Neural cell (in vitro differentiated cells): ENCODE results near the gene MTMR8. TPM values are rescaled to one million over a fixed set of nuclear protein-coding genes. Genes with fewer than 3 reads are reported as not detected.

ENCODE experiments used
- H2AFZ ChIP-seq: fragments of 200-600, 300-800 bp; sonication (generic), shearing (Covaris generic); 2 replicates; pipeline ENCODE4 v1.6.0; 2014; ENCODE audit warnings: low read depth, mild to moderate bottlenecking, antibody characterized with exemption, low read length, moderate library complexity
- H3F3A ChIP-seq: fragments of 200-600 bp; shearing (Covaris generic); 2 replicates; pipeline ENCODE4 v1.6.1; 2016; ENCODE audit warnings: mild to moderate bottlenecking, moderate library complexity, mixed read lengths, antibody characterized with exemption, low read length; ENCODE audit not compliant: insufficient read depth, poor library complexity, severe bottlenecking
- H3K27ac ChIP-seq: fragments of 200-600, 300-800 bp; sonication (generic), shearing (Covaris generic); 2 replicates; pipeline ENCODE4 v1.5.1; 2014; ENCODE audit warnings: mild to moderate bottlenecking, low read length, moderate library complexity
- H3K27me3 ChIP-seq: fragments of 300-800, 200-600 bp; sonication (generic), shearing (Covaris generic); 2 replicates; pipeline ENCODE4 v1.6.0; 2014; ENCODE audit warnings: mild to moderate bottlenecking, low read depth, low read length, moderate library complexity; ENCODE audit not compliant: insufficient read depth
- H3K36me3 ChIP-seq: fragments of 300-800, 200-600 bp; sonication (generic), shearing (Covaris generic); 2 replicates; pipeline ENCODE4 v1.5.1; 2014; ENCODE audit warnings: mild to moderate bottlenecking, antibody characterized with exemption, low read length, moderate library complexity; ENCODE audit not compliant: insufficient read depth
- H3K4me2 ChIP-seq: fragments of 300-800, 200-600 bp; sonication (generic), shearing (Covaris generic); 2 replicates; pipeline ENCODE4 v1.6.0; 2014; ENCODE audit warnings: mild to moderate bottlenecking, low read length
- H3K4me3 ChIP-seq: fragments of 300-800, 200-600 bp; sonication (generic), shearing (Covaris generic); 2 replicates; pipeline ENCODE4 v1.5.1; 2014; ENCODE audit warnings: mild to moderate bottlenecking, low read length, moderate library complexity
- H3K79me2 ChIP-seq: fragments of 200-600 bp; shearing (Covaris generic); replicated peaks from 2 replicates; pipeline ENCODE4 v1.6.0; 2014; ENCODE audit warnings: mild to moderate bottlenecking, low read length, moderate library complexity; ENCODE audit not compliant: insufficient read depth
- H3K9ac ChIP-seq: fragments of 300-800, 200-600 bp; sonication (generic), shearing (Covaris generic); 2 replicates; pipeline ENCODE4 v1.6.1; 2016; ENCODE audit warnings: mild to moderate bottlenecking, low read length, mixed read lengths
- H3K9me2 ChIP-seq: fragments of 200-600 bp; shearing (Covaris generic); 2 replicates; pipeline ENCODE4 v1.6.1; 2016; ENCODE audit warnings: mild to moderate bottlenecking, low read length, mixed read lengths; ENCODE audit not compliant: insufficient read depth
- H3K9me3 ChIP-seq: fragments of 200-600, 300-800 bp; sonication (generic), shearing (Covaris generic); 2 replicates; pipeline ENCODE4 v1.6.1; 2016; ENCODE audit warnings: mild to moderate bottlenecking, mixed run types, low read length, moderate library complexity, mixed read lengths
- H4K20me1 ChIP-seq: fragments of 200-600 bp; shearing (Covaris generic); 2 replicates; pipeline ENCODE4 v1.6.1; 2016; ENCODE audit warnings: mild to moderate bottlenecking, mixed run types; ENCODE audit not compliant: insufficient read depth
- CTCF ChIP-seq: fragments of 450-650 bp; IDR thresholded peaks from 2 replicates; pipeline ENCODE4 v1.5.1; 2014; ENCODE audit warnings: antibody characterized with exemption, mild to moderate bottlenecking, moderate library complexity; ENCODE audit not compliant: poor library complexity, severe bottlenecking
- EP300 ChIP-seq: fragments of 450-650 bp; conservative IDR thresholded peaks from 2 replicates; pipeline ENCODE4 v1.6.1; 2014; ENCODE audit warnings: antibody characterized with exemption, mild to moderate bottlenecking, moderate library complexity; ENCODE audit not compliant: poor library complexity, severe bottlenecking
- EZH2 ChIP-seq: fragments of 200-600, 300-800 bp; shearing (Covaris generic), sonication (generic); IDR thresholded peaks from 2 replicates; pipeline ENCODE4 v1.6.1; 2014; ENCODE audit warnings: antibody characterized with exemption, low read length, borderline replicate concordance, mild to moderate bottlenecking; ENCODE audit not compliant: insufficient read depth, poor library complexity, severe bottlenecking
- MXI1 ChIP-seq: fragments of 450-650 bp; conservative IDR thresholded peaks from 2 replicates; pipeline ENCODE4 v1.6.1; 2014; ENCODE audit warnings: antibody characterized with exemption, mild to moderate bottlenecking; ENCODE audit not compliant: poor library complexity, severe bottlenecking
- POLR2AphosphoS5 ChIP-seq: IDR thresholded peaks from 2 replicates; pipeline ENCODE4 v1.6.1; 2012
- RAD21 ChIP-seq: fragments of 450-650 bp; conservative IDR thresholded peaks from 2 replicates; pipeline ENCODE4 v1.6.1; 2014; ENCODE audit warnings: antibody characterized with exemption, mild to moderate bottlenecking, moderate library complexity
- REST ChIP-seq: IDR thresholded peaks from 2 replicates; pipeline ENCODE4 v1.6.1; 2012; ENCODE audit warnings: borderline replicate concordance
- SMC3 ChIP-seq: fragments of 450-650 bp; conservative IDR thresholded peaks from 2 replicates; pipeline ENCODE4 v1.6.1; 2014; ENCODE audit warnings: antibody characterized with exemption, mild to moderate bottlenecking, moderate library complexity; ENCODE audit not compliant: poor library complexity
- TAF1 ChIP-seq: IDR thresholded peaks from 2 replicates; pipeline ENCODE4 v1.6.1; 2012; ENCODE audit warnings: low read depth
- polyA plus RNA-seq: library from polyadenylated mRNA; depleted of rRNA; stranded (reverse); fragments of >200 nt; gene quantifications from 2 replicates; pipeline ENCODE4 v1.2.3, GENCODE V29; 2014

MTMR8 gene
- polyA plus RNA-seq, 1 donor from 2014 or later = 1.8 TPM

GRCh38 chrX:64377753-64378152 lies 17.5 kb downstream of the MTMR8 start:
- Histone ChIP-seq H3K4me3 (no peak overlapping the region), H2AFZ (no peak overlapping the region), H3K36me3 (no peaks in the 10 kb centered on the region), H4K20me1 (no peaks in the 10 kb centered on the region), H3K9ac (no peak overlapping the region), H3K4me2 (no peak overlapping the region), H3K9me3 (no peaks in the 10 kb centered on the region), H3K79me2 (no peaks in the 10 kb centered on the region), H3K27ac (no peak overlapping the region), H3F3A (no peaks in the 10 kb centered on the region), H3K27me3 (no peaks in the 10 kb centered on the region), H3K9me2 (no peaks in the 10 kb centered on the region)
- no peak for TF ChIP-seq SMC3

GRCh38 chrX:64352081-64352480 lies 43.2 kb downstream of the MTMR8 start:
- TF ChIP-seq EP300 = no peak
- TF ChIP-seq EZH2 = no peak
- TF ChIP-seq RAD21 = no peak
- TF ChIP-seq TAF1 = no peak
- TF ChIP-seq MXI1 = no peak
- TF ChIP-seq SMC3 = no peak
- TF ChIP-seq REST = no peak
- TF ChIP-seq CTCF = no peak
- TF ChIP-seq POLR2AphosphoS5 = no peak
- Histone ChIP-seq H3K9ac (no peak overlapping the region), H3K4me2 (no peak overlapping the region), H3K79me2 (no peaks in the 10 kb centered on the region), H3K27me3 (no peaks in the 10 kb centered on the region), H3F3A (no peaks in the 10 kb centered on the region), H3K9me2 (no peaks in the 10 kb centered on the region), H4K20me1 (no peaks in the 10 kb centered on the region), H3K36me3 (no peaks in the 10 kb centered on the region), H3K4me3 (no peak overlapping the region), H3K9me3 (no peaks in the 10 kb centered on the region), H3K27ac (no peak overlapping the region), H2AFZ (no peak overlapping the region)

GRCh38 chrX:64350521-64350920 lies 44.7 kb downstream of the MTMR8 start:
- no peaks in the 10 kb centered on the region for H3K79me2 ChIP-seq
- no peak overlapping the region for H3K4me3 ChIP-seq
- no peak overlapping the region for H2AFZ ChIP-seq
- no peak overlapping the region for H3K9ac ChIP-seq
- H4K20me1 ChIP-seq = no peaks in the 10 kb centered on the region
- no peaks in the 10 kb centered on the region for H3K27me3 ChIP-seq
- no peaks in the 10 kb centered on the region for H3K9me2 ChIP-seq
- no peak overlapping the region for H3K27ac ChIP-seq
- H3K4me2 ChIP-seq = no peak overlapping the region
- no peaks in the 10 kb centered on the region for H3F3A ChIP-seq
- no peak for TF ChIP-seq POLR2AphosphoS5
- no peak for TF ChIP-seq EZH2
- no peak for TF ChIP-seq RAD21
- TF ChIP-seq MXI1 = no peak
- no peak for TF ChIP-seq REST
- no peak for TF ChIP-seq TAF1
- no peak for TF ChIP-seq SMC3
- TF ChIP-seq EP300 = no peak
- TF ChIP-seq CTCF = no peak
- H3K36me3 ChIP-seq = no peaks in the 10 kb centered on the region
- no peaks in the 10 kb centered on the region for H3K9me3 ChIP-seq
